ENCODE data around the gene GPATCH1. TPM values are rescaled to one million over a fixed set of nuclear protein-coding genes. Genes with fewer than 3 reads are reported as not detected.
A peak's percentile ranks its signal among the peaks of the same experiment; 100 is the strongest.
"Not testable (repeated sequence)": the region's sequence is repeated elsewhere in the genome, so short reads cannot be mapped to it uniquely, and the experiment has no call there.

The GPATCH1 gene
- total and polyA plus RNA-seq, 4 donors: 3.8 to 10.6 (median 8.4) TPM

DNA sequence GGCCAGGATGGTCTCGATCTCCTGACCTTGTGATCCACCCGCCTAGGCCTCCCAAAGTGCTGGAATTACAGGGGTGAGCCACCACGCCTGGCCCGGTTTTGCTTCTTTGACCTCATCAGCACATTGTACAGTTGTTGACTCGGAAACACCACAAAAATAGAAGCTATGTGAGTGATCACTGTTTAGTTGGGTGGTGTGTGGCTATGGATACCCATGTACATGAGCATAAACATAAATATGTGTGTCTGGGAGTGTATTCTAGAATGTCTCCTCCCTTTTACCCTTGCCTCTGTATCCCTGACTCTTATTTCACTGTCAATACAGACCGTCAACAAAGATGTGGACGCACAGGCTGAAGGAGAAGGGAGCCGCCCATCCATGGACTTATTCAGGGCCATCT lies 36.5 kb downstream of the GPATCH1 start:
- DNase-seq (no peak), ATAC-seq (ENCODE audit: low FRiP score) (no peak)
- Histone ChIP-seq H3K27ac (ENCODE audit: low read depth in 1 of 2, low read length in 2 of 2) (no peak overlapping the region), H3K4me1 (ENCODE audit: control insufficient read depth in 1 of 2, insufficient read depth in 2 of 2, low read length in 2 of 2) (no peaks in the 10 kb centered on the region), H3K27me3 (ENCODE audit: control insufficient read depth in 1 of 2, insufficient read depth in 2 of 2, low read length in 1 of 2) (no peaks in the 10 kb centered on the region), H3K4me3 (ENCODE audit: low read length in 2 of 2) (no peak overlapping the region), H3K36me3 (ENCODE audit: control insufficient read depth in 1 of 2, insufficient read depth in 2 of 2, low read length in 1 of 2) (peaks cover 3% of the 10 kb centered on the region in 2 donors), H3K9me3 (ENCODE audit: control insufficient read depth, low read length) (no peaks in the 10 kb centered on the region)
- intact Hi-C loops (cut with DNase I): no loop called here
- 93% methylated on average over 8 of the region's 8 CpGs for WGBS, 2 donors

DNA sequence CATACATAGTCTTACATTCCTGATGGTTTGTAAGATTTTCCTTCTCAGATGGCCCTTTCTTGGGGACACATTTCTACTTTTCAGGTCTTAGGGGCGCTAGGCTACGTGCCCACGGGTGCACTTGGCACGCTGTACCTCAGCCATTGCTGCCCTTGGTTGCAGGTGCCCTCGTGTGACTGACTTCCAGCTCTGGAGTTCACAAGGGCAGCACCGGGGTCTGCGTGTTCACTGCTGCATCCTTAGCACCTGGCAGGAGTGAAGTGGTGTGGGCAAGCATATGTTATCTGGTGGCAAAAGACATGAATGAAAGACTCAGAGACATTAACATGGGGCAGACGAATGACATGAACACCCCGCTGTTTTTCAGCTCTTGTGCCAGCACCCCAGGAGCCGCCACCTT lies 37.7 kb downstream of the GPATCH1 start:
- WGBS, 2 donors: 92 to 94% methylated on average over 10 of the region's 10 CpGs
- H3K27me3 ChIP-seq (ENCODE audit: control insufficient read depth in 1 of 2, insufficient read depth in 2 of 2, low read length in 1 of 2): no peaks in the 10 kb centered on the region
- H3K4me1 ChIP-seq (ENCODE audit: control insufficient read depth in 1 of 2, insufficient read depth in 2 of 2, low read length in 2 of 2): no peaks in the 10 kb centered on the region
- peaks cover 3% of the 10 kb centered on the region in 2 donors for H3K36me3 ChIP-seq (ENCODE audit: control insufficient read depth in 1 of 2, insufficient read depth in 2 of 2, low read length in 1 of 2)
- H3K27ac ChIP-seq (ENCODE audit: low read depth in 1 of 2, low read length in 2 of 2): no peak overlapping the region
- intact Hi-C loops (cut with DNase I): no loop called here
- no peak for DNase-seq
- ATAC-seq (ENCODE audit: low FRiP score): no peak
- no peak overlapping the region for H3K4me3 ChIP-seq (ENCODE audit: low read length in 2 of 2)
- H3K9me3 ChIP-seq (ENCODE audit: control insufficient read depth, low read length): no peaks in the 10 kb centered on the region

DNA sequence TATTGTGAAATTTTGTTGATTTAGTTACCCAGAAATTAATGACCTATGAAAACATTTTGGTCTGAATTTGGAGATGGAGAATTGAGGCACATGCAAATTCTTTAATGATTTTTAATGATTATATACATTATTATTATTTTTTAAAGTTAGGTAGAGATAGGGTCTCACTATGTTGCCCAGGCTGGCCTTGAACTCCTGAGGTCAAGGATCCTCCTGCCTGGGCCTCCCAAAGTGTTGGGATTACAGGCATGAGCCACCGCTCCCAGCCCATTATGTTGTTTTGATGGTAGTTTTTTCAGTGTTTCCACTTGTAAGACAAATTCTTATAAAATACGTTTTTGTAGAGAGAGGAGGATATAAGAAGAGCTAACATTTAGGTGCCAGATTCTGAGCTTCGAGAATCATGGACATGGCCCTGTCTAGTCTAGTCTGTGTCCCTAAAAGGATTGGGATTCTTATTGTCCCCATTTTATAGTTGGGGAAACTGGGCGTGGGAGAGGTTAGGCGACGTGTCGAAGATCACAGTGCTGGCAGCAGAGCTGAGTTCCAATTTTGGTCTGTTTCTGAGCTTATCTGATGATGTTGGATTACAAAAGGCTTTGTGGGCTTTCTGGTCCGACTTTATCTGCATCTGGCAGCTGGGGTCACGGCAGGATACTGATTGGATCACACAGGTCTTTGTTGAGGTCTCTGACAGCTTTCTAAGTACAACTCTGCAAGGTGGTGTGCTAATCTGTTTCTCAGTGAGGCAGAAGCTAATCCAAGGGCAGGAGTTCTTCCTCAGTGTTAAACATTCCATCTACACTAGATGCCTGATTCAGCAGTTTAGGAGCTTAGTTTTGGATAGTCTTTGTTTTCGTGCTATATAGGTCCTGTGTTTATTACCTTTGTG lies 43.5 kb downstream of the GPATCH1 start:
- no peak overlapping the region for H3K4me3 ChIP-seq (ENCODE audit: low read length in 2 of 2)
- H3K27me3 ChIP-seq (ENCODE audit: control insufficient read depth in 1 of 2, insufficient read depth in 2 of 2, low read length in 1 of 2): no peaks in the 10 kb centered on the region
- no peaks in the 10 kb centered on the region for H3K36me3 ChIP-seq (ENCODE audit: control insufficient read depth in 1 of 2, insufficient read depth in 2 of 2, low read length in 1 of 2)
- intact Hi-C loops (cut with DNase I): no loop called here
- no peak overlapping the region for H3K27ac ChIP-seq (ENCODE audit: low read depth in 1 of 2, low read length in 2 of 2)
- no peaks in the 10 kb centered on the region for H3K4me1 ChIP-seq (ENCODE audit: control insufficient read depth in 1 of 2, insufficient read depth in 2 of 2, low read length in 2 of 2)
- ATAC-seq (ENCODE audit: low FRiP score): no peak
- no peaks in the 10 kb centered on the region for H3K9me3 ChIP-seq (ENCODE audit: control insufficient read depth, low read length)
- DNase-seq: no peak
- 82 to 86% methylated on average over 10 of the region's 10 CpGs for WGBS, 2 donors

DNA sequence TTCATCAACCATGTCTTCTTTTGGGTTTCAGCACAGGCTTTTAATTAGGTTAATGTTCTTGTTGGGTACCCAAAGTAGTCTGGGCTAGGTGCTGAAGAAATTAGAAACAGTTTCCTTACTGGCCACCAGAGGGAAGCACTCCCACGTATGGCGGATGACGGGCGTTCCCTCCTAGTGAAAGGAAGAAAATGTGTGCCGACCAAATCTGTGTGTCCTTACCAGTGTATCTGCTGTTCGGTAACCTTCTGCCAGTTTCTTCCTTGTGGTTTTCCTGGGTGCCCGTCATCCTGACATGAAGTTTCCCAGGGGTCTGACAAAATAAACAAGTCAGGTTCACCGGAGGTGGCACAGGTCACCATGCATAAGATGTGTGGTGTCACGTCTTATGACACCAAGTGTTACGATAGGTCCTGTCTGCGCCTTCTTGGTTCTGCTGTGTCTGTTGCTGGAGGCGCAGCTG lies 45.0 kb downstream of the GPATCH1 start:
- intact Hi-C loops (cut with DNase I): no loop called here
- 34 to 35% methylated on average over 12 of the region's 12 CpGs for WGBS, 2 donors
- Histone ChIP-seq H3K9me3 (ENCODE audit: control insufficient read depth, low read length) (no peaks in the 10 kb centered on the region), H3K27ac (ENCODE audit: low read depth in 1 of 2, low read length in 2 of 2) (no peak overlapping the region), H3K36me3 (ENCODE audit: control insufficient read depth in 1 of 2, insufficient read depth in 2 of 2, low read length in 1 of 2) (peaks cover 0 to 3% of the 10 kb centered on the region in 2 donors), H3K4me1 (ENCODE audit: control insufficient read depth in 1 of 2, insufficient read depth in 2 of 2, low read length in 2 of 2) (no peaks in the 10 kb centered on the region), H3K4me3 (ENCODE audit: low read length in 2 of 2) (no peak overlapping the region), H3K27me3 (ENCODE audit: control insufficient read depth in 1 of 2, insufficient read depth in 2 of 2, low read length in 1 of 2) (no peaks in the 10 kb centered on the region)
- DNase-seq: no peak
- ATAC-seq (ENCODE audit: low FRiP score): peak; percentile 81

DNA sequence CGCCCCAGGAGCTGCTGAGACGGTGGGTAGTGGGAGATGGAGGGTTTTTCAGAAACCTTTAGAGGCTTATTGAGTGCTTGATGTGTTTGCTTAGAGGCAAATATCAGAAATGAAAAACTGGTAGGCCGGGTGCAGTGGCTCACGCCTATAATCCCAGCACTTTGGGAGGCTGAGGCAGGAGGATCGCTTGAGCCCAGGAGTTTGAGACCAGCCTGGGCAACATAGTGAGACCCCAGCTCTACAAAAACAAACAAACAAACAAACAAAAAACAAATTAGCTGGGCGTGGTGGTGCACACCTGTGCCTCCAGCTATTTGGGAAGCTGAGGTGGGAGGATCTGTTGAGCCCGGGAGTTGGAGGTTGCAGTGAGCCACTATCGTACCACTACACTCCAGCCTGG lies 45.7 kb downstream of the GPATCH1 start:
- H3K9me3 ChIP-seq (ENCODE audit: control insufficient read depth, low read length); H3K27me3 ChIP-seq (ENCODE audit: control insufficient read depth in 1 of 2, insufficient read depth in 2 of 2, low read length in 1 of 2); ATAC-seq (ENCODE audit: low FRiP score); H3K4me1 ChIP-seq (ENCODE audit: control insufficient read depth in 1 of 2, insufficient read depth in 2 of 2, low read length in 2 of 2); intact Hi-C loops (cut with DNase I); H3K36me3 ChIP-seq (ENCODE audit: control insufficient read depth in 1 of 2, insufficient read depth in 2 of 2, low read length in 1 of 2); DNase-seq; H3K4me3 ChIP-seq (ENCODE audit: low read length in 2 of 2); H3K27ac ChIP-seq (ENCODE audit: low read depth in 1 of 2, low read length in 2 of 2): not testable (repeated sequence)
- 95% methylated on average over 8 of the region's 8 CpGs for WGBS, 2 donors

DNA sequence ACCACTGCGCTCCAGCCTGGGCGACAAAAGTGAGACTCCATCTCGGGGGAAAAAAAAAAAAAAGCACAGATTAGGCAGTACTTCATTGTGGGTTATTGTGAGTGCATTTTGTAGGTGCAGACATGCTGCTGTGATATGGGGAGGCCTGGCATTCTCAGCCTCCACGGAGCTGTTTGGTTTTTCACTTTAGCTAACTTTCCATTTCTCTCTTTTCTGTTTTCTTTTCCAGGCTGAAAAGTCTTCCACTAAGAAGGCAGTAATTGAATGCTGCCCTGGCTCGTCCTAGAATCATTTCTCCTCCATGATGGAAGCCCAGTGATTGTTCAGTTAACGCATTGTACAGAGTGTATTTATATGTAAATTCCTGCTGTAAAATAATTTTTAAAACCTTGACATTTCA lies 48.9 kb downstream of the GPATCH1 start:
- H3K4me1 ChIP-seq (ENCODE audit: control insufficient read depth in 1 of 2, insufficient read depth in 2 of 2, low read length in 2 of 2): no peaks in the 10 kb centered on the region
- ATAC-seq (ENCODE audit: low FRiP score) (no peak), DNase-seq (no peak)
- intact Hi-C loops (cut with DNase I): no loop called here
- H3K36me3 ChIP-seq (ENCODE audit: control insufficient read depth in 1 of 2, insufficient read depth in 2 of 2, low read length in 1 of 2): peaks cover 0 to 3% of the 10 kb centered on the region in 2 donors
- no peaks in the 10 kb centered on the region for H3K9me3 ChIP-seq (ENCODE audit: control insufficient read depth, low read length)
- H3K4me3 ChIP-seq (ENCODE audit: low read length in 2 of 2): no peak overlapping the region
- 85 to 86% methylated on average over 6 of the region's 6 CpGs for WGBS, 2 donors
- H3K27ac ChIP-seq (ENCODE audit: low read depth in 1 of 2, low read length in 2 of 2): no peak overlapping the region
- no peaks in the 10 kb centered on the region for H3K27me3 ChIP-seq (ENCODE audit: control insufficient read depth in 1 of 2, insufficient read depth in 2 of 2, low read length in 1 of 2)

DNA sequence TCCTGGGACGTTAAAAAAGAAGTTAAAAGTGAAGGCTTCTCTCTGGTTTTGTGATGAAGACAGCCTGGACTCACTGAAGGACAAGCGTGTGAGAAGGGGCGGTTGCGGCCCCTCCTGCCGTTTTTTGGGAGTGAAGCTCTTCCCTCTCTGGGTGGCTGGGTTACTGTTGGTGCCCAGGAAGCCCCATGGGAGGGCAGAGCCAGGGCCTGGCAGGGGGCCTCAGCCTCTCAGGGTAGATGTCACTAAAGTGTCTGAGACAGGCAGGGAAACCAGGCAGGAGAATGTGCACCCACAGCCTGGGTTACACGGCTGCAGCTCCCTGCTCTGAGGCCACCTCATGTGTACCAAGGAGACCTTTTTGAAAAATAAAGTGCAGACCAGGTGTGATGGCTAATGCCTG lies 49.5 kb downstream of the GPATCH1 start:
- no peak overlapping the region for H3K27ac ChIP-seq (ENCODE audit: low read depth in 1 of 2, low read length in 2 of 2)
- intact Hi-C loops (cut with DNase I): no loop called here
- H3K36me3 ChIP-seq (ENCODE audit: control insufficient read depth in 1 of 2, insufficient read depth in 2 of 2, low read length in 1 of 2): peaks cover 0 to 3% of the 10 kb centered on the region in 2 donors
- 85 to 86% methylated on average over 6 of the region's 6 CpGs for WGBS, 2 donors
- DNase-seq: no peak
- H3K27me3 ChIP-seq (ENCODE audit: control insufficient read depth in 1 of 2, insufficient read depth in 2 of 2, low read length in 1 of 2): no peaks in the 10 kb centered on the region
- H3K4me1 ChIP-seq (ENCODE audit: control insufficient read depth in 1 of 2, insufficient read depth in 2 of 2, low read length in 2 of 2): no peaks in the 10 kb centered on the region
- no peak overlapping the region for H3K4me3 ChIP-seq (ENCODE audit: low read length in 2 of 2)
- H3K9me3 ChIP-seq (ENCODE audit: control insufficient read depth, low read length): no peaks in the 10 kb centered on the region
- no peak for ATAC-seq (ENCODE audit: low FRiP score)

DNA sequence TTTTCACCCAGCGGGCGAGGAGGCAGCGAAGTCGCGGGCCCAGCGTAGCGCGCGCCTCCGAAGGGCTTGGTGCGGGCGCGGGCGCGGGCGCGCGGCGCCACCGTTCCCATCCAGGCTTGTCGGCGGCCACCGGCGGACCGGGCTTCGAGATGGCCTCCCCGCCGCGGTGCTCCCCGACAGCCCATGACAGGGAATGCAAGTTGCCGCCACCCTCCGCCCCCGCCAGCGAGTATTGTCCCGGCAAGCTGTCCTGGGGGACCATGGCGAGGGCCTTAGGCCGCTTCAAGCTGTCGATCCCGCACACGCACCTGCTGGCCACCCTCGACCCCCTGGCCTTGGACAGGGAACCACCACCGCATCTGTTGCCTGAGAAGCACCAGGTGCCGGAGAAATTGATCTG lies 51.0 kb downstream of the GPATCH1 start, which contains the start of gene WDR88:
Gene WDR88, plus strand, starts transcription at position 94 of the 400 bp plus-strand sequence. Its CDS starts 56 bp downstream, at position 150.
- 73 to 77% methylated on average over 33 to 43 of the region's 43 CpGs for WGBS, 2 donors
- no peaks in the 10 kb centered on the region for H3K4me1 ChIP-seq (ENCODE audit: control insufficient read depth in 1 of 2, insufficient read depth in 2 of 2, low read length in 2 of 2)
- peaks cover 0 to 3% of the 10 kb centered on the region in 2 donors for H3K36me3 ChIP-seq (ENCODE audit: control insufficient read depth in 1 of 2, insufficient read depth in 2 of 2, low read length in 1 of 2)
- ATAC-seq (ENCODE audit: low FRiP score) (no peak), DNase-seq (no peak)
- intact Hi-C loops (cut with DNase I): no loop called here
- no peak within 1 kb of the TSS for H3K4me3 ChIP-seq (ENCODE audit: low read length in 2 of 2)
- H3K27me3 ChIP-seq (ENCODE audit: control insufficient read depth in 1 of 2, insufficient read depth in 2 of 2, low read length in 1 of 2): no peaks in the 10 kb centered on the region
- H3K9me3 ChIP-seq (ENCODE audit: control insufficient read depth, low read length): no peaks in the 10 kb centered on the region
- no peak within 1 kb of the TSS for H3K27ac ChIP-seq (ENCODE audit: low read depth in 1 of 2, low read length in 2 of 2)

DNA sequence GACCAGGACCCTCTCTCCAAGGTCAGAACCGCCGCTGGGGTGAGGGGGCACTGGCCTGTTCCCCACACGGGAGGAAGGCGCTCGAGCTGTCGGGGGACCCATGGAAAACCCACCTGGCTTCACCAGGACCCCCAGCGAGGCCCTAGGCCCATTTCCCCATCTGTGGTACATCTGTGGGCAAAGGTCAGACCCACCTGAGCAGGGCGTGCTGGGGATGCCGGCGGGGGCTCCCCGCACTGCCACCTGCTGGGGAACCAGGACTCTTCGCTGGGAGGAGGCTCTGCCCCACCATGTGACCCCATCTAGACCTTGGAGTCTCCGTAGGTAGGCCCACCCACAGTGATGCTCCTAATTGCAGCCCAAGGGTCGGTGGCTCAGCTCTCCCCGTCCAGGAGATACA lies 51.4 kb downstream of the GPATCH1 start:
- H3K9me3 ChIP-seq (ENCODE audit: control insufficient read depth, low read length): no peaks in the 10 kb centered on the region
- no peak overlapping the region for H3K27ac ChIP-seq (ENCODE audit: low read depth in 1 of 2, low read length in 2 of 2)
- ATAC-seq (ENCODE audit: low FRiP score) (no peak), DNase-seq (no peak)
- no peaks in the 10 kb centered on the region for H3K27me3 ChIP-seq (ENCODE audit: control insufficient read depth in 1 of 2, insufficient read depth in 2 of 2, low read length in 1 of 2)
- intact Hi-C loops (cut with DNase I): no loop called here
- 78 to 84% methylated on average over 15 of the region's 15 CpGs for WGBS, 2 donors
- no peak overlapping the region for H3K4me3 ChIP-seq (ENCODE audit: low read length in 2 of 2)
- H3K4me1 ChIP-seq (ENCODE audit: control insufficient read depth in 1 of 2, insufficient read depth in 2 of 2, low read length in 2 of 2): no peaks in the 10 kb centered on the region
- peaks cover 0 to 3% of the 10 kb centered on the region in 2 donors for H3K36me3 ChIP-seq (ENCODE audit: control insufficient read depth in 1 of 2, insufficient read depth in 2 of 2, low read length in 1 of 2)

Data from aorta (tissue), 5 donors.